Breast epithelium (tissue), 4 donors: ENCODE measurements around the gene LPAR2. TPM values are rescaled to one million over a fixed set of nuclear protein-coding genes. Genes with fewer than 3 reads are reported as not detected.

ENCODE experiments used
- DNase-seq, 2 donors: peaks; one replicate each; pipeline ENCODE4 v3.0.0-alpha.2; 2019; ENCODE audit warnings: low spot score in 2 of 2
- H3K27ac ChIP-seq, 2 donors: fragments of 200-600 bp; sonication (generic) in 1 of 2; one replicate each; pipeline ENCODE4 v1.5.1; 2016 to 2019; ENCODE audit warnings: mild to moderate bottlenecking in 1 of 2
- H3K27me3 ChIP-seq, 2 donors: fragments of 200-600 bp; sonication (generic) in 1 of 2; one replicate each; pipeline versions ENCODE4 v1.5.1 to v1.6.0; 2017 to 2019; ENCODE audit warnings: control low read depth in 1 of 2, mild to moderate bottlenecking in 1 of 2
- H3K36me3 ChIP-seq: fragments of 200-600 bp; one replicate; pipeline ENCODE4 v1.5.1; 2019
- H3K4me1 ChIP-seq, 2 donors: fragments of 200-600 bp; sonication (generic); one replicate each; pipeline ENCODE4 v1.5.1; 2016 to 2019; ENCODE audit warnings: control low read depth in 1 of 2
- H3K4me3 ChIP-seq, 3 donors: fragments of 200-600 bp; sonication (generic); 1 replicate in 2 of 3; 2 replicates in 1 of 3; pipeline ENCODE4 v1.5.1; 2016 to 2019; ENCODE audit warnings: mild to moderate bottlenecking in 3 of 3, moderate library complexity in 2 of 3
- H3K9me3 ChIP-seq, 2 donors: fragments of 200-600 bp; sonication (generic) in 1 of 2; one replicate each; pipeline ENCODE4 v1.5.1; 2016 to 2019; ENCODE audit warnings: control low read depth in 1 of 2
- POLR2A ChIP-seq: fragments of 450-650 bp; IDR thresholded peaks from one replicate; pipeline ENCODE4 v1.6.1; 2016; ENCODE audit warnings: antibody characterized with exemption, mild to moderate bottlenecking, moderate library complexity
- POLR2AphosphoS5 ChIP-seq, 3 donors: sonication (generic); formaldehyde crosslinking; IDR thresholded peaks; one replicate each; pipeline ENCODE4 v1.6.1; 2017; ENCODE audit warnings: antibody characterized with exemption in 3 of 3
- intact Hi-C: fragments of 100-400 bp; cut with DNase I; formaldehyde crosslinking; loops from one replicate; pipeline ENCODE4 v1.15.1; 2023; ENCODE audit warnings: low total_unique reads
- total RNA-seq, 3 donors: library from RNA; depleted of rRNA; stranded (reverse); fragments of >200 nt; gene quantifications; one replicate each; pipeline ENCODE4 v1.1.0, GENCODE V29; 2016
- TF ChIP-seq, protein P1 (sequence below), 3 donors: fragments of 450-650 bp; IDR thresholded peaks; one replicate each; pipeline ENCODE4 v1.5.1; 2016 to 2017; ENCODE audit warnings: antibody characterized with exemption in 3 of 3, mild to moderate bottlenecking in 3 of 3, moderate library complexity in 3 of 3

Gene LPAR2
- total RNA-seq, 3 donors from 2014 or later, result 3.2 to 17.1 (median 16.4) TPM

DNA sequence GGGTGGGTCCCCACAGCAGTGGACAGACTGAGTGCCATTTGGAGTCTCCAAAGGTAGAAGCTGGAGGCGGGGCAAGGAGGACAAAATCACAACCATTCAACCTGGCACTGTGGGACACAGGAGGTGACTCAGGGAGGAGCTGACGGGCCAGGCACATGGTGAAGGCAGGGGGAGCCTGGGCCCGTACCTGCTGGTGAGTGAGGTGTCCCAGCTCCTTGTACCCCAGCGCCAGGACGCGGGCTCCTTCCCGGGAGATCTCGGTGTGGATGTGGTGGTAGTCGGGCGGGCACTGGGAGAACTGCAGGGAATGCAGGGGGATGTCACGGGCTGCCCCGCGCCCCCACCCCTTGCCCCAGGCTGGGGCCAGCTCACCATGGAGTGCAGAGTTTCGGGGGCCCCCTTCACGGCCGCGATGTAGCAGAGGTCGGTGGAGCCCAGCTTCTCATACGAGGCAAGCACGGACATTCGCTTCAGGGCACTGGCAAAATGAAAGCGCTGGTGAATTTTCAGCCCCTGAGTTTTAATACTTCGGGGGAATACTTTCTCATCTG, 25.7 kb upstream of the LPAR2 start:
- no peak for DNase-seq
- Histone ChIP-seq H3K9me3 (no peaks in the 10 kb centered on the region), H3K27me3 (no peaks in the 10 kb centered on the region), H3K4me1 (no peaks in the 10 kb centered on the region), H3K27ac (no peak overlapping the region), H3K4me3 (no peak overlapping the region), H3K36me3 (peaks cover 23% of the 10 kb centered on the region)
- intact Hi-C loops, result no loop called here
- TF ChIP-seq, protein P1, sequence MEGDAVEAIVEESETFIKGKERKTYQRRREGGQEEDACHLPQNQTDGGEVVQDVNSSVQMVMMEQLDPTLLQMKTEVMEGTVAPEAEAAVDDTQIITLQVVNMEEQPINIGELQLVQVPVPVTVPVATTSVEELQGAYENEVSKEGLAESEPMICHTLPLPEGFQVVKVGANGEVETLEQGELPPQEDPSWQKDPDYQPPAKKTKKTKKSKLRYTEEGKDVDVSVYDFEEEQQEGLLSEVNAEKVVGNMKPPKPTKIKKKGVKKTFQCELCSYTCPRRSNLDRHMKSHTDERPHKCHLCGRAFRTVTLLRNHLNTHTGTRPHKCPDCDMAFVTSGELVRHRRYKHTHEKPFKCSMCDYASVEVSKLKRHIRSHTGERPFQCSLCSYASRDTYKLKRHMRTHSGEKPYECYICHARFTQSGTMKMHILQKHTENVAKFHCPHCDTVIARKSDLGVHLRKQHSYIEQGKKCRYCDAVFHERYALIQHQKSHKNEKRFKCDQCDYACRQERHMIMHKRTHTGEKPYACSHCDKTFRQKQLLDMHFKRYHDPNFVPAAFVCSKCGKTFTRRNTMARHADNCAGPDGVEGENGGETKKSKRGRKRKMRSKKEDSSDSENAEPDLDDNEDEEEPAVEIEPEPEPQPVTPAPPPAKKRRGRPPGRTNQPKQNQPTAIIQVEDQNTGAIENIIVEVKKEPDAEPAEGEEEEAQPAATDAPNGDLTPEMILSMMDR (IDR thresholded peaks at IDR 0.05), result no peak
- no peak for TF ChIP-seq POLR2AphosphoS5 (IDR thresholded peaks at IDR 0.05)
- TF ChIP-seq POLR2A, result no peak

DNA sequence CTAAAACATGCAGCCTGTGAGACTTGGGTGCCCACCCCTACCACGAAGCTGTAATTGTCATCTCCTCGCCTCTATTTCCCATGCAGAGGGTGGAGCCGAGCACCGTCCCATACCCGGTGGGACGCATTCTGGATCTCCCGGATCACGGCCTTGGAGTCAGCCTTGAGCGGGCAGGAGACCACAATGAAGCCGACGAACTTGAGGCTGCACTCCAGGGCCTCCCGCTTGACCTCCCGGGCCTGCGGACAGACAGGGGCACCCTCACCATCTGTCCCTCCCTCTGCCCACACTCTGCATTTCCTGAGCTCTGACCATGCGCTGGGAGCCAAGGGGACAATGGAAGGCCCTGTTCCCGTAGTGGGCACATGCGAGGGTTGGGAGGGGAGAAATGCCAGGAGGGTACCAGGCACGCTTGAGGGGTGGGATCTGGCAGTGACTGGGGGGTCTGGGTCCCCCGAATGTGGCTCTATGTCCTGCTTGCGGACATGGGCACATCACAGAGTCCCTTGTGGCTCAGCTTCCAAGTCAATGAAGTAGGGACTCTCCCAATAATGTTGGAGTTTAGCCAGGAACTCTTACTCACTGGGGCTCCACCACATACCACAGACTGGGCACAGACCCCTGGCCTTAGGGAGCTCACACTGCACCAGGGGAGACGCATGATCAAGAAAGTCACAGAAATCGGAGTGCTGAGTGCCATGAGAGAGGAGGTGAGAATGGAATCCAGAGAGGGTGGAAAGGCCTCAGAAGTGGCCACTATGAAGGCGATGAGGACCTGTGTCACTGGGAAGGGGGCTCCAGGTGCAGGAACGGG, 24.7 kb upstream of the LPAR2 start:
- H3K9me3 ChIP-seq, result no peaks in the 10 kb centered on the region
- H3K36me3 ChIP-seq, result peaks cover 23% of the 10 kb centered on the region
- no peak for DNase-seq
- H3K4me1 ChIP-seq, result no peaks in the 10 kb centered on the region
- intact Hi-C loops, result no loop called here
- no peak overlapping the region for H3K4me3 ChIP-seq
- TF ChIP-seq POLR2A (no peak), POLR2AphosphoS5 (IDR thresholded peaks at IDR 0.05) (no peak)
- TF ChIP-seq, protein P1 (IDR thresholded peaks at IDR 0.05), result no peak
- no peak overlapping the region for H3K27ac ChIP-seq
- no peaks in the 10 kb centered on the region for H3K27me3 ChIP-seq

DNA sequence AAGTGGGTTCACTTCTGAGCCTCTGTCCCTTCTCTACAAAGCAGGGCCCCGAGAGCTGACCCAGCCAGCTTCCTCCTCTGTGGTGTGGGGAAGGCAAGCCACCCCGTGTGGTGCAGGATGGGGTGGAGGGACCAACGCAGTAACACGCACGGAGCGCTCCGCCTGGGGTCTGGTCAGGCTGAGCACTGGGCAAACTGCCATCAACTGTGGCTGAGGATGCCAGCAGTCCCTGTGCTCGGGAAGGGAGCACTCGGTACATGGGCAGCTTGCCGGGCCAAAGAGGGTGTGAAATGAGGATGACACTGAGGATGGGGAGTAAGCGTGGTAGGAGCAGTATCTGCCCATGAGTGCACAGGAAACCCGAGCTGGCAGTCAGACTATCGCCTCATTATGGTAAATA, 23.1 kb upstream of the LPAR2 start:
- TF ChIP-seq, protein P1 (IDR thresholded peaks at IDR 0.05), result no peak
- TF ChIP-seq POLR2A (no peak), POLR2AphosphoS5 (IDR thresholded peaks at IDR 0.05) (no peak)
- Histone ChIP-seq H3K27me3 (no peaks in the 10 kb centered on the region), H3K4me3 (no peak overlapping the region), H3K4me1 (no peaks in the 10 kb centered on the region), H3K36me3 (peaks cover 33% of the 10 kb centered on the region), H3K9me3 (no peaks in the 10 kb centered on the region), H3K27ac (no peak overlapping the region)
- DNase-seq, result no peak
- intact Hi-C loops, result no loop called here

DNA sequence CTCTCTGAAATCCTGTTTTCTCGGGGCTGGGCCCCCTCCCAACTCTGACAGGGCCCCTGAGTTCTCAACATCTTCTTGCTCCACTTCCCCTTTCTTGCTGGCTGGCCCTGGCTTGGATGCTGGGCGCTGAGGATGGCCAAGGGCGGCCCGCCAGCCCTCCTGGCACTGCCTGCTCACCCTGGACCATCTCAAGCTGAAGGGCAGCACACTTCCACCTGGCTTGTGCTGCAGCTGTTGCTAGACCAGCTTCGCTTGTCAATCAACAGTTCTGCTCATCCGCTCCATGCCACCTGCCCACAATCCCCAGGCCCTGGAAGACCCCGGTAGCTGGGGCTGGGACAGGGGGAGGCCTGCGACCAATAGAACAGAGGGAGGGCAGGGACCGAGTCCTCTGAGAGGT, 22.3 kb upstream of the LPAR2 start:
- no peaks in the 10 kb centered on the region for H3K27me3 ChIP-seq
- DNase-seq, result no peak
- H3K4me1 ChIP-seq, result no peaks in the 10 kb centered on the region
- intact Hi-C loops, result no loop called here
- peaks cover 27% of the 10 kb centered on the region for H3K36me3 ChIP-seq
- H3K4me3 ChIP-seq, result no peak overlapping the region
- H3K27ac ChIP-seq, result no peak overlapping the region
- TF ChIP-seq, protein P1 (IDR thresholded peaks at IDR 0.05), result no peak
- TF ChIP-seq POLR2AphosphoS5 (IDR thresholded peaks at IDR 0.05) (no peak), POLR2A (no peak)
- no peaks in the 10 kb centered on the region for H3K9me3 ChIP-seq

DNA sequence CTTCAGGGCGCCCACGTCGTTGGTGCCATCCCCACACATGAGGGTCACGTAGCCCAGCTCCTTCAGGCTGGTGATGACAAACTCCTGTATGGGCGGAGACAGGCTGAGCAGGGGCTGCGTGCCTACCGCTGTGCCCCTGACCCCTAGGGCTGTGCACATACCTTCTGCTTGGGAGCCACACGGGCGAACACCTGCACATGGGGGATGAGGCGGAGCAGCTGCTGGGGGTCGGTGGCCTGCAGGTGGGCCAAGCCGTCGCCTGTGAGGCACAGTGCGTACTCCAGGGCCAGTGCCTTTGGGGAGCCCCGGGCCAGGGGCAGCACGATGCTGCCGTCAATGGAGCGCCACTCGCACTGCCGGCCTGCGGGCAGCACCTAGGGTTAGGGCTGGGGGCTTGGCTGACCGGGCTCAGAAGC, 21.6 kb upstream of the LPAR2 start:
- no peak for DNase-seq
- intact Hi-C loops, result loop anchor here (5.0 kb wide), 1 partner anchor 117 kb away; no protein-coding TSS in a partner anchor
- Histone ChIP-seq H3K4me1 (no peaks in the 10 kb centered on the region), H3K4me3 (no peak overlapping the region), H3K27ac (no peak overlapping the region), H3K36me3 (peaks cover 21% of the 10 kb centered on the region), H3K27me3 (no peaks in the 10 kb centered on the region), H3K9me3 (no peaks in the 10 kb centered on the region)
- TF ChIP-seq POLR2AphosphoS5 (IDR thresholded peaks at IDR 0.05) (no peak), POLR2A (no peak)
- TF ChIP-seq, protein P1 (IDR thresholded peaks at IDR 0.05), result no peak
